GM12801 (cell line): ENCODE data around the gene MRPS2.

Experiments
- CTCF ChIP-seq: IDR thresholded peaks from one replicate; pipeline ENCODE4 v1.5.1; 2011; ENCODE audit warnings: control low read depth; ENCODE audit not compliant: insufficient read length; ENCODE audit errors: extremely low read depth

The MRPS2 gene

GRCh38 chr9:135464181-135464580 is 36.3 kb upstream of the MRPS2 start:
- TF ChIP-seq CTCF = no peak

- no peak for TF ChIP-seq CTCF
These were observed 31.5 kb upstream of the MRPS2 start for GRCh38 chr9:135468854-135469521.

GRCh38 chr9:135471791-135472640 is 28.5 kb upstream of the MRPS2 start:
- no peak for TF ChIP-seq CTCF

GRCh38 chr9:135473972-135474543 is 26.4 kb upstream of the MRPS2 start:
- no peak for TF ChIP-seq CTCF

- no peak for TF ChIP-seq CTCF
These were observed 25.6 kb upstream of the MRPS2 start for GRCh38 chr9:135474915-135475314.

- TF ChIP-seq CTCF = no peak
These were observed 23.7 kb upstream of the MRPS2 start for GRCh38 chr9:135476561-135477355.

GRCh38 chr9:135478191-135478590 is 22.3 kb upstream of the MRPS2 start:
- TF ChIP-seq CTCF = no peak
